SU-DHL-6 (cell line): Measurements from ENCODE around the gene HSD17B13.

ENCODE experiments used
- H2AFZ ChIP-seq: fragments of 200-600 bp; sonication (generic); 2 replicates; pipeline ENCODE4 v1.6.1; 2014; ENCODE audit warnings: low read depth, mild to moderate bottlenecking, moderate library complexity, mixed read lengths, antibody characterized with exemption, low read length; ENCODE audit not compliant: severe bottlenecking
- H3F3A ChIP-seq: fragments of 200-600 bp; shearing (Covaris generic); 2 replicates; pipeline ENCODE4 v1.6.0; 2016; ENCODE audit warnings: antibody characterized with exemption, mild to moderate bottlenecking; ENCODE audit not compliant: insufficient read depth
- H3K27ac ChIP-seq: fragments of 200-600 bp; sonication (generic); 2 replicates; pipeline ENCODE4 v1.5.1; 2016; ENCODE audit warnings: low read depth, mild to moderate bottlenecking, low read length, moderate library complexity, mixed read lengths
- H3K27me3 ChIP-seq: fragments of 200-600 bp; sonication (generic), shearing (Covaris generic); 2 replicates; pipeline ENCODE4 v1.6.0; 2014; ENCODE audit warnings: mild to moderate bottlenecking, low read length
- H3K36me3 ChIP-seq: fragments of 200-600 bp; sonication (generic); 2 replicates; pipeline ENCODE4 v1.6.1; 2014; ENCODE audit warnings: mild to moderate bottlenecking, low read length, mixed read lengths
- H3K4me2 ChIP-seq: fragments of 300-600, 200-600 bp; shearing (Covaris generic), sonication (generic); 2 replicates; pipeline ENCODE4 v1.6.0; 2014; ENCODE audit warnings: low read length, low read depth, mild to moderate bottlenecking; ENCODE audit not compliant: poor library complexity, severe bottlenecking
- H3K4me3 ChIP-seq: fragments of 200-600 bp; sonication (generic); 2 replicates; pipeline ENCODE4 v1.5.1; 2014; ENCODE audit warnings: antibody characterized with exemption, low read length, mild to moderate bottlenecking, mixed read lengths; ENCODE audit not compliant: insufficient read depth, poor library complexity, severe bottlenecking
- H3K79me2 ChIP-seq: fragments of 200-600 bp; sonication (generic); 2 replicates; pipeline ENCODE4 v1.6.1; 2014; ENCODE audit warnings: mild to moderate bottlenecking, low read length, moderate library complexity; ENCODE audit not compliant: insufficient read depth
- H3K9ac ChIP-seq: fragments of 200-600 bp; sonication (generic); 2 replicates; pipeline ENCODE4 v1.7.0; 2014; ENCODE audit warnings: mild to moderate bottlenecking, low read length
- H3K9me2 ChIP-seq: fragments of 200-600 bp; sonication (generic); replicated peaks from 2 replicates; pipeline ENCODE4 v1.6.1; 2014; ENCODE audit warnings: low read length; ENCODE audit not compliant: insufficient read depth
- H3K9me3 ChIP-seq: fragments of 200-600 bp; sonication (generic); 2 replicates; pipeline ENCODE4 v1.6.1; 2014; ENCODE audit warnings: low read length, mixed read lengths; ENCODE audit not compliant: insufficient read depth
- H4K20me1 ChIP-seq: fragments of 200-600 bp; sonication (generic); 2 replicates; pipeline ENCODE4 v1.6.1; 2014; ENCODE audit warnings: low read depth, mild to moderate bottlenecking, antibody characterized with exemption, low read length, moderate library complexity, mixed read lengths
- CTCF ChIP-seq: fragments of 200-600 bp; sonication (generic); IDR thresholded peaks from one replicate; pipeline ENCODE4 v1.5.1; 2017; ENCODE audit warnings: antibody characterized with exemption, mild to moderate bottlenecking, low read length, moderate library complexity; ENCODE audit not compliant: insufficient read depth, poor library complexity, severe bottlenecking
- EZH2phosphoT487 ChIP-seq: fragments of 200-600 bp; sonication (generic), shearing (Covaris generic); conservative IDR thresholded peaks from 2 replicates; pipeline ENCODE4 v1.6.1; 2018; ENCODE audit warnings: mild to moderate bottlenecking, antibody characterized with exemption, low read length, moderate library complexity, mixed read lengths

The HSD17B13 gene

GRCh38 chr4:87275311-87275710 is 47.4 kb downstream of the HSD17B13 start:
- H3K4me2 ChIP-seq, result no peak overlapping the region
- H3K79me2 ChIP-seq, result no peaks in the 10 kb centered on the region
- H4K20me1 ChIP-seq, result no peaks in the 10 kb centered on the region
- no peaks in the 10 kb centered on the region for H3K9me3 ChIP-seq
- H3K4me3 ChIP-seq, result no peak overlapping the region
- no peaks in the 10 kb centered on the region for H3K36me3 ChIP-seq
- H3F3A ChIP-seq, result no peaks in the 10 kb centered on the region
- H3K9ac ChIP-seq, result no peak overlapping the region
- H3K9me2 ChIP-seq, result no peaks in the 10 kb centered on the region
- no peak overlapping the region for H2AFZ ChIP-seq
- H3K27ac ChIP-seq, result no peak overlapping the region
- H3K27me3 ChIP-seq, result no peaks in the 10 kb centered on the region
- TF ChIP-seq EZH2phosphoT487, result no peak
- no peak for TF ChIP-seq CTCF

GRCh38 chr4:87274803-87275202 is 47.9 kb downstream of the HSD17B13 start:
- H3F3A ChIP-seq, result no peaks in the 10 kb centered on the region
- H3K4me2 ChIP-seq, result no peak overlapping the region
- no peak overlapping the region for H2AFZ ChIP-seq
- no peak overlapping the region for H3K4me3 ChIP-seq
- no peak overlapping the region for H3K27ac ChIP-seq
- no peaks in the 10 kb centered on the region for H4K20me1 ChIP-seq
- no peaks in the 10 kb centered on the region for H3K27me3 ChIP-seq
- no peaks in the 10 kb centered on the region for H3K9me3 ChIP-seq
- H3K9ac ChIP-seq, result no peak overlapping the region
- H3K79me2 ChIP-seq, result no peaks in the 10 kb centered on the region
- no peaks in the 10 kb centered on the region for H3K9me2 ChIP-seq
- H3K36me3 ChIP-seq, result no peaks in the 10 kb centered on the region
- TF ChIP-seq CTCF (no peak), EZH2phosphoT487 (no peak)

- Histone ChIP-seq H2AFZ (no peak overlapping the region), H3K9me2 (no peaks in the 10 kb centered on the region), H3F3A (no peaks in the 10 kb centered on the region), H3K27ac (no peak overlapping the region), H3K4me2 (no peak overlapping the region), H3K9me3 (no peaks in the 10 kb centered on the region), H3K9ac (no peak overlapping the region), H3K36me3 (no peaks in the 10 kb centered on the region), H4K20me1 (no peaks in the 10 kb centered on the region), H3K79me2 (no peaks in the 10 kb centered on the region), H3K4me3 (no peak overlapping the region), H3K27me3 (no peaks in the 10 kb centered on the region)
- TF ChIP-seq EZH2phosphoT487 (no peak), CTCF (no peak)
Measured at GRCh38 chr4:87274327-87274726, 48.4 kb downstream of the HSD17B13 start.

GRCh38 chr4:87270825-87271224 is 51.9 kb downstream of the HSD17B13 start:
- no peaks in the 10 kb centered on the region for H3F3A ChIP-seq
- H3K4me2 ChIP-seq, result no peak overlapping the region
- H3K79me2 ChIP-seq, result no peaks in the 10 kb centered on the region
- no peaks in the 10 kb centered on the region for H3K9me2 ChIP-seq
- H3K4me3 ChIP-seq, result no peak overlapping the region
- TF ChIP-seq CTCF (no peak), EZH2phosphoT487 (no peak)
- no peaks in the 10 kb centered on the region for H3K27me3 ChIP-seq
- H4K20me1 ChIP-seq, result no peaks in the 10 kb centered on the region
- H3K27ac ChIP-seq, result no peak overlapping the region
- H3K9ac ChIP-seq, result no peak overlapping the region
- H3K36me3 ChIP-seq, result no peaks in the 10 kb centered on the region
- no peak overlapping the region for H2AFZ ChIP-seq
- H3K9me3 ChIP-seq, result no peaks in the 10 kb centered on the region
